ENCODE measurements around the gene NLN.
"Not testable (repeated sequence)": the region's sequence is repeated elsewhere in the genome, so short reads cannot be mapped to it uniquely, and the experiment has no call there.

NLN gene

GRCh38 chr5:65807494-65807893, 85.5 kb downstream of the NLN start:
- not testable (repeated sequence) for DNase-seq

- DNase-seq: peak in 1 of 56 donors; percentile 22
These were observed 86.3 kb downstream of the NLN start for GRCh38 chr5:65808251-65808741.

- no peak for DNase-seq
These were observed 86.8 kb downstream of the NLN start for GRCh38 chr5:65808818-65809217.

- peak in 43 of 56 donors; percentile 6 to 79 (median 48) for DNase-seq
These were observed 88.0 kb downstream of the NLN start for GRCh38 chr5:65809817-65810531.

- no peak for DNase-seq
These were observed 89.0 kb downstream of the NLN start for GRCh38 chr5:65811004-65811403.

GRCh38 chr5:65811885-65812284, 89.9 kb downstream of the NLN start:
- DNase-seq: no peak

GRCh38 chr5:65812648-65813047, 90.6 kb downstream of the NLN start:
- no peak for DNase-seq

GRCh38 chr5:65813174-65813573, 91.2 kb downstream of the NLN start:
- DNase-seq: no peak

GRCh38 chr5:65815161-65815560, 93.2 kb downstream of the NLN start:
- no peak for DNase-seq

- no peak for DNase-seq
These were observed 94.7 kb downstream of the NLN start for GRCh38 chr5:65816729-65817128.

GRCh38 chr5:65817931-65818330, 95.9 kb downstream of the NLN start:
- DNase-seq: peak in 1 of 56 donors; percentile 38

- peak in 52 of 56 donors; percentile 16 to 85 (median 66) for DNase-seq
These were observed 96.6 kb downstream of the NLN start for GRCh38 chr5:65818592-65818991.

- no peak for DNase-seq
These were observed 97.4 kb downstream of the NLN start for GRCh38 chr5:65819215-65819904.

- DNase-seq: no peak
These were observed 97.9 kb downstream of the NLN start for GRCh38 chr5:65819905-65820240.

GRCh38 chr5:65820373-65820772, 98.4 kb downstream of the NLN start:
- DNase-seq: no peak

GRCh38 chr5:65821966-65822365, 100.0 kb downstream of the NLN start:
- no peak for DNase-seq

GRCh38 chr5:65822710-65823109, 100.7 kb downstream of the NLN start:
- DNase-seq: no peak

- no peak for DNase-seq
These were observed 101.2 kb downstream of the NLN start for GRCh38 chr5:65823204-65823603.

- DNase-seq: no peak
These were observed 101.9 kb downstream of the NLN start for GRCh38 chr5:65823845-65824445.

- no peak for DNase-seq
These were observed 103.7 kb downstream of the NLN start for GRCh38 chr5:65825408-65826328.

Data from nucleus accumbens (tissue), 56 donors.